ENCODE data around the gene TLR9.

Gene TLR9

DNA sequence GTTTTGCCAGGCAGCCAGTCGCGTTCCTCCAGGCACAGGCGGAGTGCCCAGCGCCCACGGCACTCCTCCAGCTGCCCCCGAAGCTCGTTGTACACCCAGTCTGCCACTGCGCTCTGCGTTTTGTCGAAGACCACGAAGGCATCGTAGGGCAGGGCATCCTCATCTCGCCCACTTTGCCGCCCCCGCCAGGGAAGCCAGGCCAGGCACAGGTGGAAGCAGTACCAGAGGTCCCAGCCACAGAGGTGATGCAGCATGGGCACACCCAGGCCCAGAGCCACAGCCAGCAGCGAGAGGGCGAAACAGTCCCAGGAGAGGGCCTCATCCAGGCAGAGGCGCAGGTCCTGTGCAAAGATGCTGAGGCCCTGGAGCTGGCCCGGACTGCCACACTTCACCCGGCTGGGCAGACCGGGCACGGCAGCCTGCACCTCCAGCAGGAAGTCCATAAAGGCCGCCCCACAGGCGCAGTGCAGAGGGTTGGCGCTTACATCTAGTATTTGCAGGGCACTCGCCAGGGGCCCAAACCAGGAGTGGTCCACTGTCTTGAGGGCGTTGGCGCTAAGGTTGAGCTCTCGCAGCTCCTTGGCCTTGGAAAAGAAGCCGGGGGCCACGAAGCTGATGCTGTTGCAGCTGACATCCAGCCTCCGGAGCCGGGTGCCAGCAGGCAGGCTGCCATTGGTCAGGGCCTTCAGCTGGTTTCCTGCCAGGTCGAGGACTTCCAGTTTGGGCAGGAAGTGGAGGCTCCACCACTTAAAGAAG lies 3.7 kb downstream of the TLR9 start:
- H3K9me3 ChIP-seq (ENCODE audit: control insufficient read depth, low read length) = no peaks in the 10 kb centered on the region
- no peak overlapping the region for H3K27ac ChIP-seq (ENCODE audit: low read depth, low read length, severe bottlenecking)
- H3K36me3 ChIP-seq (ENCODE audit: control insufficient read depth, insufficient read depth, low read length) = no peaks in the 10 kb centered on the region
- 93 to 95% methylated on average over 32 to 34 of the region's 34 CpGs for WGBS, 2 experiments (ENCODE audit: insufficient coverage in 2 of 2)
- peaks cover 20% of the 10 kb centered on the region for H3K4me1 ChIP-seq (ENCODE audit: control insufficient read depth, insufficient read depth, low read length, poor library complexity, severe bottlenecking)
- H3K4me3 ChIP-seq (ENCODE audit: extremely low read depth, insufficient read depth, low read length, poor library complexity, severe bottlenecking) = no peak overlapping the region

DNA sequence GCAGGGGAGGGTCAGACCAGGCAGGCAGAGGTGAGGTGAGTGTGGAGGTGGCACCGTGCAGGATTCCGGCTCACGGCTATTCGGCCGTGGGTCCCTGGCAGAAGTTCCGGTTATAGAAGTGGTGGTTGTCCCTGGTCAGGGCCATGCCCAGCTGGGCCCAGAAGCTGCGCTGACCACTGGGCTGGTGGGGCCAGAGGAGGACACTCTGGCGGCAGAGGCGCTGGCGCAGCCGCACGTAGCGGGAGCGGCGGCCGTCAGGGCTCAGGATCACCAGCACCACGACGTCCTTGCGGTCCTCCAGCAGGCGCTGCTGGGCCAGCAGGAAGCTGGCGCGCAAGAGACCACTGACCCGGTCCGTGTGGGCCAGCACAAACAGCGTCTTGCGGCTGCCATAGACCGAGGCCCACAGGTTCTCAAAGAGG lies 4.3 kb downstream of the TLR9 start:
- no peak overlapping the region for H3K4me3 ChIP-seq (ENCODE audit: extremely low read depth, insufficient read depth, low read length, poor library complexity, severe bottlenecking)
- H3K27ac ChIP-seq (ENCODE audit: low read depth, low read length, severe bottlenecking) = no peak overlapping the region
- no peaks in the 10 kb centered on the region for H3K36me3 ChIP-seq (ENCODE audit: control insufficient read depth, insufficient read depth, low read length)
- peaks cover 23% of the 10 kb centered on the region for H3K4me1 ChIP-seq (ENCODE audit: control insufficient read depth, insufficient read depth, low read length, poor library complexity, severe bottlenecking)
- H3K9me3 ChIP-seq (ENCODE audit: control insufficient read depth, low read length) = no peaks in the 10 kb centered on the region
- 93 to 96% methylated on average over 25 to 27 of the region's 27 CpGs for WGBS, 2 experiments (ENCODE audit: insufficient coverage in 2 of 2)

DNA sequence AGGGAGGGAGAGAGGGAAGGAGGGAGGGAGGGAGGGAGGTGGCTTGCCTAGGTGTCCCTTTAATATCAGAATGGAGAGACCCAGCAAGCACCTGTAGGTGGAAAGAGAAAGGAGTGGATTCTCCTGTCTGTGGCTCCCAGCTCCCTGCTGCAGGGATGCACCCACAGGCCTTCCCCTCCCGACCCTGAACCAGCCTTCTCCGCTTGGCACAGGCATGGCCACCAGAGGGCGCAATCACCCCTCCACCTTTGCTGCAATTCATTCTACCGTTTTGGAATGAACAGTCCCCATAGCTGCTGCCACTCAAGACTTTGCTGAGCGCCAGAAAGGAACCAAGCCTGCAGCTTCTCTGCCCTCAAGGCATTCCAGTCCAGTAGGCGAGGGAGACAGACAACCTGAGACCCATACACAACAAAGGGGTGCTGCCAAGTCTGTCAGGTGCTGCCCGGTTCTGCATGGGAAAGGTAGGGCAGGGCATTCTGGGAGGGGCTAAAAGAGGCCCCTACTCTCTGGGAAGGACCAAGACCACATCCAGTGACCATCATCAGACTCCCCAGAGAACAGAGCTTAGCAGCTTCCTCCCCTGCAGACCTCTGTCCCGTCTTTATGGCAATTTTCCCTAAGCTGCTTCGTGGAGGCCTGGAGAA lies 4.9 kb downstream of the TLR9 start:
- Histone ChIP-seq H3K36me3 (ENCODE audit: control insufficient read depth, insufficient read depth, low read length) (peaks cover 5% of the 10 kb centered on the region), H3K4me1 (ENCODE audit: control insufficient read depth, insufficient read depth, low read length, poor library complexity, severe bottlenecking) (peaks cover 23% of the 10 kb centered on the region), H3K4me3 (ENCODE audit: extremely low read depth, insufficient read depth, low read length, poor library complexity, severe bottlenecking) (no peak overlapping the region), H3K9me3 (ENCODE audit: control insufficient read depth, low read length) (no peaks in the 10 kb centered on the region), H3K27ac (ENCODE audit: low read depth, low read length, severe bottlenecking) (no peak overlapping the region)
- WGBS, 2 experiments (ENCODE audit: insufficient coverage in 2 of 2) = 32% methylated on average over 9 of the region's 9 CpGs; no CpG with 5 or more reads in 1 of the 2 experiments

DNA sequence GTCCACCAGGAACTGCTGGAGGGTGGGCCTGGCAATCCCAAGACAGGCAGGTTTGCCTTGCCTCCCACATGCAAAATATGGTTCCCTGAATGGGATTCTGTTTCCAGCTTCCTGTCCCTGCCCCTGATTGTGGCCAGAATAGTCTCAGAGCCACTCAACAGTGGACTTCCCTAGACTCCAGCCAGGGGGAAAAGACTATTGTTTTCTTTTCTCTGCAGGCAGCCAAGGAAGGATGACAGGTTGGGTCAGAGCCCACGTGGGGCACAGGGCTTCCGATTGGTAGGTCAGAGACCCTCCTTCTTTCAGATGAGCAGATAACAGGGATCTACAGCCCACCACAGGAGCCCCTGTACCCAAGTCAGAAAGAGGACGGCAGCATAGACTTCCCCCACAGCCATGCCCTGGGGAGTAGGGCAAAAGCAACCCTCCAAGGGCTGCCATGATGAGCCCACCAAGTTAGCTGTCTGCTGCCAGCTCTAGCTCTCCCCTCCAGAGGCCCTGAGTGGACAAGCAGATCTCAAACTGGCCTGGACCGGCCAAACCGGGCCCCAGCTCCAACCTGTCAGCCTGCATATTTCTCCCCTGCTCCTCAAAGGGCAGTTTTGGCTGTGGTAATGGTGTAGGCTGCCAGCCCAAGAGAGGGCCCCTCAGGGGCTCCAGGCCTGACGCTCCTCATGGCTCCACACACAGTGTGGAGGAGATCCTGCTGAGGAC lies 6.4 kb downstream of the TLR9 start:
- Histone ChIP-seq H3K27ac (ENCODE audit: low read depth, low read length, severe bottlenecking) (peak overlapping the region; percentile 36), H3K9me3 (ENCODE audit: control insufficient read depth, low read length) (no peaks in the 10 kb centered on the region), H3K36me3 (ENCODE audit: control insufficient read depth, insufficient read depth, low read length) (peaks cover 20% of the 10 kb centered on the region), H3K4me3 (ENCODE audit: extremely low read depth, insufficient read depth, low read length, poor library complexity, severe bottlenecking) (no peak overlapping the region), H3K4me1 (ENCODE audit: control insufficient read depth, insufficient read depth, low read length, poor library complexity, severe bottlenecking) (peaks cover 23% of the 10 kb centered on the region)
- 62 to 74% methylated on average over 3 to 4 of the region's 6 CpGs for WGBS, 2 experiments (ENCODE audit: insufficient coverage in 2 of 2)

DNA sequence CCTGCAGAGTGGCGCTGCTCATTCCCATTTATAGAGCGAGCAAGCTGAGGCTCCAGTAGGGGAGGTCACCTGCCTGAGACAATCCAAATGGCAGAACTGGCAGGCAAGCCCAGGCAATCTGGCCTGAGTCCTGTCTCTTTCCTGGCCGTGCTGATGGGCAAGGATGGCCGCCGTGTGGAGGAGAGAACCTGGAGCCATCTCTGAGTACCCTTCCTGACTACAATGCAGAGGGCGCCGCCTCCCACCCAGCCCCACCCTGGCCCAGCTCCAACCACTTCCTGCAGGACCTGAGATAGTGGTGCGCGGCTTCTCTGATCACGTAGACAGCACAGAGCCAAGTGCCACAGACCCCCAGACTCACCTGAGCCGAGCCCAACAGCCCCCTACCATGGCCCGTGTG lies 7.0 kb downstream of the TLR9 start:
- Histone ChIP-seq H3K36me3 (ENCODE audit: control insufficient read depth, insufficient read depth, low read length) (peaks cover 26% of the 10 kb centered on the region), H3K27ac (ENCODE audit: low read depth, low read length, severe bottlenecking) (no peak overlapping the region), H3K9me3 (ENCODE audit: control insufficient read depth, low read length) (no peaks in the 10 kb centered on the region), H3K4me3 (ENCODE audit: extremely low read depth, insufficient read depth, low read length, poor library complexity, severe bottlenecking) (no peak overlapping the region), H3K4me1 (ENCODE audit: control insufficient read depth, insufficient read depth, low read length, poor library complexity, severe bottlenecking) (peaks cover 23% of the 10 kb centered on the region)
- 93 to 96% methylated on average over 10 of the region's 12 CpGs for WGBS, 2 experiments (ENCODE audit: insufficient coverage in 2 of 2)

DNA sequence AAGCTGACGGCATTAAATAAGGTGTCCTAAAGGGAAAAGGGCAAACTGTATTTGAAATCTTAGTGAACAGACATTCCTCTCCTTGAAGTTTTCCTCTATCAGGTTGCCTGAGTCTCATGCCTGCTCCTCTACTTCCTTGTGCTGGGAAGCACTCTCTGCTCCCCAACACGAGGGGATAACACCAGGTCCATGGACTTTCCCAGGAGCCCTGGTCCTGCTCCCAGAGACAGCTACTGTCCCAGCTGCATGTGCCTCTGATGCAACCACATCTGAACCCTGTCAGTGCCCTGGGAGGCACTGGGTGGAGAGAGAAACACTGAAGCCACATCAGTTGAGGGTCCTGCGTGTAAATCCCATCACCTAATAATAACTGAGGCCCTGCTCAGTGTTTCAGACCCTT lies 7.4 kb downstream of the TLR9 start:
- Histone ChIP-seq H3K27ac (ENCODE audit: low read depth, low read length, severe bottlenecking) (no peak overlapping the region), H3K4me1 (ENCODE audit: control insufficient read depth, insufficient read depth, low read length, poor library complexity, severe bottlenecking) (peaks cover 23% of the 10 kb centered on the region), H3K36me3 (ENCODE audit: control insufficient read depth, insufficient read depth, low read length) (peaks cover 29% of the 10 kb centered on the region), H3K9me3 (ENCODE audit: control insufficient read depth, low read length) (no peaks in the 10 kb centered on the region), H3K4me3 (ENCODE audit: extremely low read depth, insufficient read depth, low read length, poor library complexity, severe bottlenecking) (no peak overlapping the region)
- WGBS, 2 experiments (ENCODE audit: insufficient coverage in 2 of 2) = 93 to 95% methylated on average over 2 to 3 of the region's 3 CpGs

DNA sequence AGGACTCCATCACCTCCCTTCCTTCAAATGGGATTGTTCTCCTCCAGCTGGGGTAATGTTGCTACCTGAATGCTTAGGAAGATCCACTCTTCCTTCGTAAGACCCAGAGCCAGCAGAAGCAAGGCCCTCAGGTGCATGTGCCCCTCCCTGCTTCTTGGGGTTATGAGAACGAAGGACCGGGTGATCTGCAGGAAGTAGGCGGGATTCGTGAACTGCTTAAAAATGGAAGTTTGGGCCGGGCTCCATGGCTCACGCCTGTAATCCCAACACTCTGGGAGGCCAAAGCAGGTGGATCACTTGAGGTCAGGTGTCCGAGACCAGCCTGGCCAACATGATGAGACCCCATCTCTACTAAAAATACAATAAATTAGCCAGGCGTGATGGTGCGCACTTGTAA lies 8.0 kb downstream of the TLR9 start:
- Histone ChIP-seq H3K36me3 (ENCODE audit: control insufficient read depth, insufficient read depth, low read length) (peaks cover 36% of the 10 kb centered on the region), H3K9me3 (ENCODE audit: control insufficient read depth, low read length) (no peaks in the 10 kb centered on the region), H3K4me1 (ENCODE audit: control insufficient read depth, insufficient read depth, low read length, poor library complexity, severe bottlenecking) (peaks cover 23% of the 10 kb centered on the region), H3K4me3 (ENCODE audit: extremely low read depth, insufficient read depth, low read length, poor library complexity, severe bottlenecking) (no peak overlapping the region), H3K27ac (ENCODE audit: low read depth, low read length, severe bottlenecking) (peak overlapping the region; percentile 62)
- WGBS, 2 experiments (ENCODE audit: insufficient coverage in 2 of 2) = 89 to 93% methylated on average over 8 of the region's 10 CpGs

DNA sequence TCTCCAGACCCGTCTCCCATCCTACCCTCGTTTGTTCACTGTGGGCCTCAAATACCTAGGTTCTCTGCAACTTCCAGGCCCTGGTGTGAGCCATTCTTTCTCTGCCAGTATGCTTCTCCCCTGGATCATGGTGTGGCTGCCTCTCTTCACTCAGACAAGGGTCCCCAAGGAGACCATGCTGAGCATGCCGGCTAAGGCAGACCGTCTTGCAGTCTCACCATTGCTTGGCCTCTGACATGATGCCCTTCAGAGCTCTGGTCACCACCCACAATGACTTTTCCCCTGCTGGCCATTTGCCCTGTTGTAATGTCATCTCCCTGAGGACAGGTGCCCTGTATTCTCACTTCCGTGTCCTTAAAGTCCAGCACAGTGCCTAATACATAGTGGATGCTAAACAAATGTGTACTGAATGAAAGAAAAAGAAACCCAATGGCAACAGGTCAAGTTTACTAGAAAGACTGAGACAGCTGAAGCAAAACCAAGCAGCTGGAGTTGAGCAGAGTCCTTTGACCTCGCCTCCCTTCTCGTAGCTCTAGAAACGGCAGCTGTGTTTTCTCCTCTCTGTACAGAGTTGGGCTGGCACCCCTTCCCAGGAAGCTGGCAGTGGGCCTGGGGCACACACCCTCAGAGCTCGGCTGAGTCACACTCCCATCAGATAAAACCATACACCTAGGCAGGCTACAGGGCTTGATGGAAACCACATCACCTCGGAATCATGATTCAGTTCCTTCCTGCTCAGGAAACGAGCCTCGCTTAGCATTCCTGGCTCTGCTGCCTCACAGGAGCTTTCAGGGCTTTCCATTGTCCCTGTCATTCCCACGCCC lies 8.6 kb downstream of the TLR9 start:
- Histone ChIP-seq H3K36me3 (ENCODE audit: control insufficient read depth, insufficient read depth, low read length) (peaks cover 42% of the 10 kb centered on the region), H3K4me3 (ENCODE audit: extremely low read depth, insufficient read depth, low read length, poor library complexity, severe bottlenecking) (no peak overlapping the region), H3K27ac (ENCODE audit: low read depth, low read length, severe bottlenecking) (peak overlapping the region; percentile 62), H3K4me1 (ENCODE audit: control insufficient read depth, insufficient read depth, low read length, poor library complexity, severe bottlenecking) (peaks cover 23% of the 10 kb centered on the region), H3K9me3 (ENCODE audit: control insufficient read depth, low read length) (no peaks in the 10 kb centered on the region)
- 82 to 87% methylated on average over 12 to 13 of the region's 13 CpGs for WGBS, 2 experiments (ENCODE audit: insufficient coverage in 2 of 2)

DNA sequence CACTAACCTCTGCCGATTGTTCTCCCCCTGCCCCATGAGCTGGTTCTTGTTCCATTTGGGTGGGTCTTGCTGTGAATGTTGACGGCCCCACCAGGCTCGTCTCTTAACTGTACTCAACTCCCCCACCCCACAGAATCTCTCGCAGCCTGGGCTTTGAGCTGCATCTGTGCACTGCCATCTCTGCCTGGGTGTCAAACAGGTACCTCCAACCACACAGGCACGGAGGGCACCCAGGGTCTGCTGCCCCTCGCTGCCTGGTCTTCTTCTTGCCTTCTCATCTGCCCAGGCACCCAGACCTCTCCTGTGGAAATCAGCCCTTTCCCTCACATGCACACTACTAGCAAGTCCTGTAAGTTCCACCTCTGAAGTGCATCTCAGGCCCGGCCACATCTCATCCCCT lies 10.1 kb downstream of the TLR9 start:
- Histone ChIP-seq H3K4me3 (ENCODE audit: extremely low read depth, insufficient read depth, low read length, poor library complexity, severe bottlenecking) (no peak overlapping the region), H3K4me1 (ENCODE audit: control insufficient read depth, insufficient read depth, low read length, poor library complexity, severe bottlenecking) (peaks cover 23% of the 10 kb centered on the region), H3K36me3 (ENCODE audit: control insufficient read depth, insufficient read depth, low read length) (peaks cover 56% of the 10 kb centered on the region), H3K27ac (ENCODE audit: low read depth, low read length, severe bottlenecking) (no peak overlapping the region), H3K9me3 (ENCODE audit: control insufficient read depth, low read length) (no peaks in the 10 kb centered on the region)
- 96 to 100% methylated on average over 5 to 7 of the region's 7 CpGs for WGBS, 2 experiments (ENCODE audit: insufficient coverage in 2 of 2)

DNA sequence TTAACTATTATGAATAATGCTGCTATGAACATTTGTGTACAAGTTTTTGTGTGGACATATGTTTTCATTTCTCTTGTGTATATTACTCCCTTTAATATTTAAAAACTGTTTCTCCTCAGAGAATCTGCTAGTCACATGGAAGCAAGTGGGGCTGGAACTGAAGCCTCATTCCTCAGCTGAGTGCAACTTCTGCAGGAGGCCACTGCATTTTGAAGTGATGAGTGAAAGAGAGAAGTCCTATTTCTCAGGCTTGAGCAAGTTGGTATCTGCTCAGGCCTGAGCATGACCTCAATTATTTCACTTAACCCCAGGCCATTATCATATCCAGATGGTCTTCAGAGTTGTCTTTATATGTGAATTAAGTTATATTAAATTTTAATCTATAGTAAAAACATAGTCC lies 11.5 kb downstream of the TLR9 start:
- peaks cover 71% of the 10 kb centered on the region for H3K36me3 ChIP-seq (ENCODE audit: control insufficient read depth, insufficient read depth, low read length)
- no peak overlapping the region for H3K4me3 ChIP-seq (ENCODE audit: extremely low read depth, insufficient read depth, low read length, poor library complexity, severe bottlenecking)
- H3K9me3 ChIP-seq (ENCODE audit: control insufficient read depth, low read length) = no peaks in the 10 kb centered on the region
- no peak overlapping the region for H3K27ac ChIP-seq (ENCODE audit: low read depth, low read length, severe bottlenecking)
- peaks cover 20% of the 10 kb centered on the region for H3K4me1 ChIP-seq (ENCODE audit: control insufficient read depth, insufficient read depth, low read length, poor library complexity, severe bottlenecking)
